Fibroblast of lung (primary cell): Measurements from ENCODE around the gene HTT.

ENCODE experiments used
- CTCF ChIP-seq, 2 donors: IDR thresholded peaks in 1 of 2; conservative IDR thresholded peaks in 1 of 2; 1 replicate in 1 of 2; 2 replicates in 1 of 2; pipeline ENCODE4 v1.5.1; 2011 to 2012; ENCODE audit warnings: low read length in 2 of 2, control low read depth in 1 of 2, inconsistent platforms in 1 of 2, low read depth in 1 of 2, mild to moderate bottlenecking in 1 of 2
- EZH2 ChIP-seq: IDR thresholded peaks from 2 replicates; pipeline ENCODE4 v1.5.1; 2012; ENCODE audit warnings: low read length, control low read depth, mild to moderate bottlenecking; ENCODE audit errors: missing control alignments

- TF ChIP-seq EZH2 (no peak), CTCF (conservative IDR thresholded peaks at IDR 0.05 in 1 of 2, IDR thresholded peaks at IDR 0.05 in 1 of 2; ENCODE audit: low read depth in 1 of 2, low read length in 2 of 2) (no peak)
Measured at GRCh38 chr4:3188118-3188517, 113.6 kb downstream of the HTT start.
